GM18517 (cell line): Measurements from ENCODE around the gene COLEC12.

Experiments used
- ATAC-seq: cut with Tn5 transposase; IDR thresholded peaks from one replicate; pipeline ENCODE4 v1.9.1; 2021; ENCODE audit warnings: mild to moderate bottlenecking, moderate library complexity; ENCODE audit not compliant: unreplicated experiment

Gene COLEC12

GRCh38 chr18:392928-393573 lies 107.5 kb downstream of the COLEC12 start:
- ATAC-seq = no peak

GRCh38 chr18:390741-391478 lies 109.6 kb downstream of the COLEC12 start:
- no peak for ATAC-seq

GRCh38 chr18:389658-390357 lies 110.7 kb downstream of the COLEC12 start:
- ATAC-seq = no peak

GRCh38 chr18:388200-388599 lies 112.3 kb downstream of the COLEC12 start:
- no peak for ATAC-seq

- no peak for ATAC-seq
Observed at GRCh38 chr18:386994-387393, 113.5 kb downstream of the COLEC12 start.

GRCh38 chr18:384897-385296 lies 115.6 kb downstream of the COLEC12 start:
- ATAC-seq = no peak

GRCh38 chr18:383135-383534 lies 117.4 kb downstream of the COLEC12 start:
- ATAC-seq = no peak

- ATAC-seq = no peak
Observed at GRCh38 chr18:382423-382984, 118.0 kb downstream of the COLEC12 start.

GRCh38 chr18:379681-380330 lies 120.7 kb downstream of the COLEC12 start:
- ATAC-seq = no peak

- ATAC-seq = no peak
Observed at GRCh38 chr18:378079-378478, 122.4 kb downstream of the COLEC12 start.

GRCh38 chr18:377088-377487 lies 123.4 kb downstream of the COLEC12 start:
- ATAC-seq = no peak

- no peak for ATAC-seq
Observed at GRCh38 chr18:376311-376710, 124.2 kb downstream of the COLEC12 start.

- no peak for ATAC-seq
Observed at GRCh38 chr18:374721-375168, 125.8 kb downstream of the COLEC12 start.

GRCh38 chr18:373780-374179 lies 126.7 kb downstream of the COLEC12 start:
- no peak for ATAC-seq

- ATAC-seq = no peak
Observed at GRCh38 chr18:371609-371982, 128.9 kb downstream of the COLEC12 start.

- ATAC-seq = no peak
Observed at GRCh38 chr18:370751-371608, 129.5 kb downstream of the COLEC12 start.

- no peak for ATAC-seq
Observed at GRCh38 chr18:369224-370015, 131.1 kb downstream of the COLEC12 start.

GRCh38 chr18:366466-367061 lies 133.9 kb downstream of the COLEC12 start:
- no peak for ATAC-seq

GRCh38 chr18:365651-366050 lies 134.8 kb downstream of the COLEC12 start:
- ATAC-seq = no peak
